Measurements from ENCODE around the gene METTL26. TPM values are rescaled to one million over a fixed set of nuclear protein-coding genes. Genes with fewer than 3 reads are reported as not detected.
A peak's percentile ranks its signal among the peaks of the same experiment; 100 is the strongest.

METTL26 gene
- polyA plus RNA-seq, 3 donors, result 57.1 to 80.9 (median 70.4) TPM

DNA sequence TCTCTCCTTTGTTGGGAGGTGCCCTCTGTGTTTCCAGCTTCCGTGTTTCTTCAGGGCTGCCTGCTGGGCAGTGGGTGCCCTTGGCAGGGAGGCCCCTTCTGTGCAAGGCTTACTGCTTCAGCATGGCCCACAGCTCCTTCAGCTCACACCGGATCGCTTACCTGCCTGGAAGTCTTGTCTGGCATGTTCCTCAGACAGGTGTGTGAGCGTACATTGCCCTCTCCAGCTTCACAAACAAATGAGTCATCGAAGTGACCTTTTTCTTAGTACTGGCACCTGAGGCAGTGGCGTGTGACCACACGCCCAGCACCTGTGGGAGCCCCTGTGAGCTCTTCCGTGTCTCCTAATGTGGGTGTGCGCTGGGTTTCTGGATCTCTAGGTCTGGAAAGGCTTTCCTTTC lies 42.7 kb downstream of the METTL26 start:
- peaks cover 63% of the 10 kb centered on the region for H3K4me1 Mint-ChIP-seq
- peak overlapping the region in 1 of 3 experiments; percentile 92 for H3K4me3 ChIP-seq (replicated peaks in 1 of 3; ENCODE audit: low read depth in 2 of 3, low read length in 3 of 3)
- no peak overlapping the region for H2AFZ ChIP-seq (ENCODE audit: insufficient read depth, low read depth, low read length, poor library complexity, severe bottlenecking)
- peak overlapping the region; percentile 87 to 95 for H3K4me3 Mint-ChIP-seq
- H3K27me3 ChIP-seq (ENCODE audit: control insufficient read depth in 2 of 2, insufficient read depth in 2 of 2, low read length in 2 of 2), result no peaks in the 10 kb centered on the region
- H3K27ac Mint-ChIP-seq, result peak overlapping the region; percentile 82 to 96 (median 93)
- intact Hi-C loops (cut with micrococcal nuclease), result no loop called here
- DNase-seq, result peak in 1 of 3 donors; percentile 2
- no peaks in the 10 kb centered on the region for H3K9me3 ChIP-seq (replicated peaks in 1 of 2; ENCODE audit: control insufficient read depth in 1 of 2, insufficient read depth in 1 of 2, low read length in 2 of 2)
- TF ChIP-seq, protein P1, sequence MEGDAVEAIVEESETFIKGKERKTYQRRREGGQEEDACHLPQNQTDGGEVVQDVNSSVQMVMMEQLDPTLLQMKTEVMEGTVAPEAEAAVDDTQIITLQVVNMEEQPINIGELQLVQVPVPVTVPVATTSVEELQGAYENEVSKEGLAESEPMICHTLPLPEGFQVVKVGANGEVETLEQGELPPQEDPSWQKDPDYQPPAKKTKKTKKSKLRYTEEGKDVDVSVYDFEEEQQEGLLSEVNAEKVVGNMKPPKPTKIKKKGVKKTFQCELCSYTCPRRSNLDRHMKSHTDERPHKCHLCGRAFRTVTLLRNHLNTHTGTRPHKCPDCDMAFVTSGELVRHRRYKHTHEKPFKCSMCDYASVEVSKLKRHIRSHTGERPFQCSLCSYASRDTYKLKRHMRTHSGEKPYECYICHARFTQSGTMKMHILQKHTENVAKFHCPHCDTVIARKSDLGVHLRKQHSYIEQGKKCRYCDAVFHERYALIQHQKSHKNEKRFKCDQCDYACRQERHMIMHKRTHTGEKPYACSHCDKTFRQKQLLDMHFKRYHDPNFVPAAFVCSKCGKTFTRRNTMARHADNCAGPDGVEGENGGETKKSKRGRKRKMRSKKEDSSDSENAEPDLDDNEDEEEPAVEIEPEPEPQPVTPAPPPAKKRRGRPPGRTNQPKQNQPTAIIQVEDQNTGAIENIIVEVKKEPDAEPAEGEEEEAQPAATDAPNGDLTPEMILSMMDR (IDR thresholded peaks at IDR 0.05), result no peak
- peak overlapping the region; percentile 87 for H3K4me2 ChIP-seq (replicated peaks; ENCODE audit: extremely low read depth, low read length, poor library complexity, severe bottlenecking)
- 89% methylated on average over 9 of the region's 9 CpGs for WGBS (ENCODE audit: insufficient coverage)
- peaks cover 17 to 26% of the 10 kb centered on the region in 2 donors for H3K36me3 Mint-ChIP-seq
- peak overlapping the region; percentile 81 to 83 for H3K27ac ChIP-seq (ENCODE audit: low read depth in 1 of 2, low read length in 2 of 2)
- H3K79me2 ChIP-seq (ENCODE audit: insufficient read depth, low read length), result peaks cover 80% of the 10 kb centered on the region
- H3K9me3 Mint-ChIP-seq, result peaks cover 0 to 2% (median 0%) of the 10 kb centered on the region in 7 donors
- peaks cover 0 to 7% of the 10 kb centered on the region in 2 donors for H3K36me3 ChIP-seq (replicated peaks in 1 of 2; ENCODE audit: control insufficient read depth in 1 of 2, insufficient read depth in 2 of 2, low read length in 2 of 2)
- H3K27me3 Mint-ChIP-seq (ENCODE audit: low read depth in 3 of 3), result peaks cover 0 to 2% (median 0%) of the 10 kb centered on the region in 3 donors
- peaks cover 49% of the 10 kb centered on the region for H4K20me1 ChIP-seq (ENCODE audit: insufficient read depth, low read length)
- H3K4me1 ChIP-seq (ENCODE audit: control insufficient read depth in 1 of 2, insufficient read depth in 2 of 2, low read length in 2 of 2), result peaks cover 63 to 72% of the 10 kb centered on the region in 2 donors
- peak overlapping the region; percentile 30 for H3K9ac ChIP-seq (ENCODE audit: insufficient read depth, low read length, poor library complexity, severe bottlenecking)

DNA sequence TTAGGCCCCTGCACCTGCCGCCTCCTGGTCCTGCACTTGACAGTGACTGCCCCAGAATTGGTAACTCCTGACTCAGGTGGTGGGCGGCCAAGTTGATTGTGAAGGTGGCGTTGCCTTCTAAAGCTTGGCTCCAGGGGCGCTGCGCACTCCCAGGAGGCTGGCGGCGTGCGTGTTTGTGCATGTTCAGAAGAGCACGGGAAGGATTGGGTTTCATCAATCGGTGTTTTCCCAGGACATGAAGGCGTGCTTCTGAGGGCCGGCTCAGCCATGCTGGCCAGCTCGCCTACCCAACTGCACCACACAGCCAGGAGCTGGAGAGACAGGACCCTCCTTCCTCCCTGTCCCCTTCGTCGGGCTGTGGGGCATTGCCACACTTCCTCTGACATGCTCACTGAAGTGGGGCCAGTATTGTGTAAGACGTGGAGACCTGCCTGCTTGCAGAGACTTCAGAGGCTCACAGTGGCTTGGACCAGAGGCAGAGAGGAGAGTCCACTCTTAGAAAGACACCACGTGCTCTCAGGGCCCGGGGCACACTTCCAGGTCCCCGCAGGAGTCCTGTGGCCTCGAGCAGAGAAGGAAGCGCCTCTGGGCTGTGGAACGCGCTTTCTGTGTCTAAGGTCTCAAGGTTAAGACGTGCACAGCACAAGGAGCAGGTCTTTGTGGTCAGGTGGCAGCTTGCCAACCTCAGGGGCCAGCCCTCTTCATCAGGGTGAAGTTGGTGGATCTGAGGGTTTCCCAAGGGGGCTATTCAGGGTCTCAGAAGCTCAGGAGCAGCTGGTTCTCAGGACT lies 43.4 kb downstream of the METTL26 start:
- Histone ChIP-seq H2AFZ (ENCODE audit: insufficient read depth, low read depth, low read length, poor library complexity, severe bottlenecking) (peak overlapping the region; percentile 29), H3K9ac (ENCODE audit: insufficient read depth, low read length, poor library complexity, severe bottlenecking) (peak overlapping the region; percentile 30), H3K79me2 (ENCODE audit: insufficient read depth, low read length) (peaks cover 84% of the 10 kb centered on the region), H3K4me3 (replicated peaks in 1 of 3; ENCODE audit: low read depth in 2 of 3, low read length in 3 of 3) (peak overlapping the region in 2 of 3 experiments; percentile 17 to 92), H3K4me2 (replicated peaks; ENCODE audit: extremely low read depth, low read length, poor library complexity, severe bottlenecking) (peak overlapping the region; percentile 87), H3K27me3 (ENCODE audit: control insufficient read depth in 2 of 2, insufficient read depth in 2 of 2, low read length in 2 of 2) (no peaks in the 10 kb centered on the region), H4K20me1 (ENCODE audit: insufficient read depth, low read length) (peaks cover 47% of the 10 kb centered on the region), H3K9me3 (replicated peaks in 1 of 2; ENCODE audit: control insufficient read depth in 1 of 2, insufficient read depth in 1 of 2, low read length in 2 of 2) (no peaks in the 10 kb centered on the region), H3K4me1 (ENCODE audit: control insufficient read depth in 1 of 2, insufficient read depth in 2 of 2, low read length in 2 of 2) (peaks cover 70 to 78% of the 10 kb centered on the region in 2 donors), H3K27ac (ENCODE audit: low read depth in 1 of 2, low read length in 2 of 2) (peak overlapping the region; percentile 81 to 83), H3K36me3 (replicated peaks in 1 of 2; ENCODE audit: control insufficient read depth in 1 of 2, insufficient read depth in 2 of 2, low read length in 2 of 2) (peaks cover 0 to 7% of the 10 kb centered on the region in 2 donors)
- peaks cover 0 to 3% (median 0%) of the 10 kb centered on the region in 7 donors for H3K9me3 Mint-ChIP-seq
- peaks cover 70% of the 10 kb centered on the region for H3K4me1 Mint-ChIP-seq
- intact Hi-C loops (cut with micrococcal nuclease), result no loop called here
- peaks cover 0 to 2% (median 0%) of the 10 kb centered on the region in 3 donors for H3K27me3 Mint-ChIP-seq (ENCODE audit: low read depth in 3 of 3)
- peaks cover 17 to 24% of the 10 kb centered on the region in 2 donors for H3K36me3 Mint-ChIP-seq
- 22% methylated on average over 21 of the region's 24 CpGs for WGBS (ENCODE audit: insufficient coverage)
- H3K27ac Mint-ChIP-seq, result peak overlapping the region; percentile 82 to 96 (median 93)
- peak; percentile 80 to 91 (median 83) for DNase-seq
- TF ChIP-seq, protein P1 (IDR thresholded peaks at IDR 0.05), result peak; percentile 22
- H3K4me3 Mint-ChIP-seq, result peak overlapping the region; percentile 87 to 95

Data from CD14-positive monocyte (primary cell).